Measurements from ENCODE around the gene HHIPL1. TPM values are rescaled to one million over a fixed set of nuclear protein-coding genes. Genes with fewer than 3 reads are reported as not detected.
A peak's percentile ranks its signal among the peaks of the same experiment; 100 is the strongest.

The HHIPL1 gene
- total RNA-seq, 2 experiments from 2014 or later = 0.07 TPM; not detected in 1

DNA sequence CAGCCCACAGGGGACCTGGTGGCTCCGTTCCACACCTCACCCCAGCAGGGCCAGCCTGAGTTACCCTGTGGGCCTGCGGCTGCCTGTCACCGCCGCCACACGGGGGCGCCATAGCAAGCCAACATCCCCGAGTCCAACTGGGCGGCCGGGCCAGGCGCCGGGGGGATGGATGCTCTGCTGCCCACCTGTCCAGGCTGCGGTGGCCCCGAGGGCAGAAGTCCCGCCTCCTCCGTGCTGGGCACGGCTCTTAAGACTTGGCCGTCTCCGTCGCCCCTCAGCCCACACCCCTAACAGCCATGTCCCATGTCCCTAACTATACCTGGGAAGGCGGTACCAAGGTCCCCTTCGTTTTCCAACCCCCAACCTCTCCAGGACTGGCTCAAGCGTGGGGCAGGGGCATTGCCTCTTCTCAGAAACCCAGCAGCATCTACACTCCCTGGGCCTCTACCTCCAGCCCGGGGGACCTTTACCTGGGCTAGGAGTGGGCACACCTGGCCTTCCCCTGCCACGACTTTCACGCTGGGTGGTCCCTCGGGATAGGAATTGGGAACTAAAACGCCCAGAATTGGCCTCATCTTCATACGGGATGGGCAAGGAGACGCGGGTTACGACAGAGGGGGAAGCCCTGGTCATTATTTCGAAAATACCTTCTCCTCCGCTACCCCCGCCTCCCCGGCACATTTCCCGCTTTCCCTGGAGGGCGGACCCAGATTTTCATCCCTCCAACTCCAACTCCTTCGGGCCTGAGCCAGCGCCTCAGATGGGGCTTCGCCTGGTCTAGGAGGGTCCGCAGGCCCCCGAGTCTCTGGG, 38.1 kb downstream of the HHIPL1 start:
- ATAC-seq = peak; percentile 21
- intact Hi-C loops (cut with DNase I, micrococcal nuclease) = loop anchor here (1.0 to 10.0 kb wide), 4 partner anchors 165 to 692 kb away; partner anchors contain the start of gene WDR25 (in 1 of the 2)

DNA sequence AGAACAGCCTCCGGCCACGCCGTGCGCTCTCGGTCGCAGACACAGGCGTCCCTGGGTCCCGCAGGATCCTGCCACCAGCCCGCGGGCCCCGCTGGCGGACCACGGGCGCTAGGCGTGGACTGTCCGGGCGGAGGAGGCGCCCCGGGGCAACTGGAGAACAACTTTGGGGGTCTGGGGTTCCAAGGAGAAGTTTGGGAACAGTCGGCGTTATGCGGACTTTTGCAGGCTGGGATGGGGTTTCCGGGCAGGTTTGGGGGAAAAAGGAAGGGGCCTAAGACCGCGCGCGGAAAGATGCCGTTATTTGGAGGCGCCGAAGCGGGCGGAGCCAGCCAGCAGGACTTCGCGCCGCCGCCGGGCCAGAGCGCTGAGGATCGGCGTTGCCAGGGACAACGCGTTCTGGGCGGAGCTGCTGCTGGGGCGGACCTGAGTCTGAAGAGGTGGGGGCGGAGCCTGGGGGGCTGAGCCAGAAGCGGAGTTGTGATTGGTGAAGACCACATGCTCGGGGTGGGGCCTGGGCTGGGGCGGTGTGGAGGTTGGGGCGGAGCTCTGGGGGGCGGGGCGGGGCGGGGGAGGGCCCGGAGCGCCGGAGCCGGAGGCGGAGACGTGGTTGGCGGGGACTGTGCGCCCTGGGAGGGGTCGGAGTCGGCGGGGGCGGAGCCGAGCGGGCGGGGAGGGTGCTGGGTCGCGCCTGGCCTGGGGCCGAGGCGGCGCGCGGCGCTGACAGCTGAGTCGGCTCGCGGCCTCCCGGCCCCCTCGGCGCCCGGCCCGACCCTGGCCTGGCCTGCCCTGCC, 38.9 kb downstream of the HHIPL1 start, which contains the start of gene CYP46A1:
Gene CYP46A1 (plus strand): TSS at position 680 of the 791 bp plus-strand sequence. CDS start 120 bp downstream, outside the sequence.
- intact Hi-C loops (cut with DNase I, micrococcal nuclease) = loop anchor here (1.0 to 10.0 kb wide), 10 partner anchors 80 to 691 kb away; partner anchors contain the start of genes CCDC85C (in 2 of the 2), CCNK (in 2 of the 2), EML1 (in 1 of the 2) and WDR25 (in 1 of the 2)
- peaks cover 10% of the 10 kb centered on the region for H3K4me1 Mint-ChIP-seq
- no peaks in the 10 kb centered on the region for H3K36me3 Mint-ChIP-seq (ENCODE audit: low read depth)
- DNase-seq (peak; percentile 100), ATAC-seq (peak; percentile 97)
- H3K4me3 Mint-ChIP-seq = peak within 1 kb of the TSS; percentile 86
- H3K9me3 Mint-ChIP-seq (ENCODE audit: low read depth) = peaks cover under 1% of the 10 kb centered on the region
- ChIA-PET CTCF (interaction anchor here (0.6 to 1.4 kb wide), 9 partner anchors 15 to 385 kb away, joined by 3 to 6 read pairs (median 3); no protein-coding TSS in a partner anchor), POLR2A (interaction anchor here (1.3 kb wide), 1 partner anchor 203 kb away, joined by 4 read pairs; the partner anchor contains the start of genes CCNK and SETD3)
- peak within 1 kb of the TSS; percentile 73 for H3K27ac Mint-ChIP-seq
- H3K27me3 Mint-ChIP-seq = peaks cover 9% of the 10 kb centered on the region

More for the DNA sequence above, 38.1 kb downstream of the HHIPL1 start:
- Mint-ChIP-seq H3K4me3 (peak overlapping the region; percentile 86), H3K9me3 (ENCODE audit: low read depth) (peaks cover 5% of the 10 kb centered on the region), H3K4me1 (peaks cover 4% of the 10 kb centered on the region), H3K36me3 (ENCODE audit: low read depth) (no peaks in the 10 kb centered on the region), H3K27me3 (peaks cover 8% of the 10 kb centered on the region), H3K27ac (peak overlapping the region; percentile 55)
- POLR2A ChIA-PET = no interaction called here
- peak; percentile 92 for DNase-seq
- CTCF ChIA-PET = interaction anchor here (0.6 to 1.4 kb wide), 6 partner anchors 14 to 354 kb away, joined by 3 to 5 read pairs (median 4); no protein-coding TSS in a partner anchor

DNA sequence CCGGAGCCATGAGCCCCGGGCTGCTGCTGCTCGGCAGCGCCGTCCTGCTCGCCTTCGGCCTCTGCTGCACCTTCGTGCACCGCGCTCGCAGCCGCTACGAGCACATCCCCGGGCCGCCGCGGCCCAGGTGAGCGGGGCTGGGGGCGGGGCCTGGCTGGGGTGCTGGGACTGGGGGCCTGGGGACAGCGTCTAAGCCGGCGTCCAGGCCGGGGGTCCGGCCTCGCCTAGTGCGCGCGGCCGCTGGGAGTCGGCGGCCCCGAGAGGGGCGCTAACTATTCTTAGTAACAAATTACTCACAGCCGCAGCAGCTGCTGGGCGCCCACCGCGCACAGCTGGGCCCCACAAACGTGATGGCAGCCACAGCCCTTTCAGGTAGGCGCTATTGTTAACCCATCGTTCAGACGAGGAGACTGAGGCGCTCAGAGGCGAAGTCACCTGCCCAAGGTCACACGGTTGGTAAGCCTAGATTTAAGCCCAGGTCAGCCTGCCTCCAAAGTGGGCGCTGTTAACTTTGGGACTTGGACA, 39.5 kb downstream of the HHIPL1 start:
- DNase-seq (no peak), ATAC-seq (peak; percentile 16)
- intact Hi-C loops (cut with DNase I, micrococcal nuclease) = loop anchor here (1.0 to 10.0 kb wide), 8 partner anchors 80 to 690 kb away; partner anchors contain the start of genes CCDC85C (in 2 of the 2), CCNK (in 2 of the 2), EML1 (in 1 of the 2) and WDR25 (in 1 of the 2)
- CTCF ChIA-PET = interaction anchor here (0.6 to 1.4 kb wide), 10 partner anchors 15 to 509 kb away, joined by 3 to 6 read pairs (median 3); no protein-coding TSS in a partner anchor
- H3K27ac Mint-ChIP-seq = no peak overlapping the region
- no peaks in the 10 kb centered on the region for H3K36me3 Mint-ChIP-seq (ENCODE audit: low read depth)
- peaks cover 11% of the 10 kb centered on the region for H3K4me1 Mint-ChIP-seq
- POLR2A ChIA-PET = interaction anchor here (1.3 kb wide), 1 partner anchor 203 kb away, joined by 4 read pairs; the partner anchor contains the start of genes CCNK and SETD3
- peaks cover 13% of the 10 kb centered on the region for H3K27me3 Mint-ChIP-seq
- H3K9me3 Mint-ChIP-seq (ENCODE audit: low read depth) = no peaks in the 10 kb centered on the region
- H3K4me3 Mint-ChIP-seq = no peak overlapping the region

DNA sequence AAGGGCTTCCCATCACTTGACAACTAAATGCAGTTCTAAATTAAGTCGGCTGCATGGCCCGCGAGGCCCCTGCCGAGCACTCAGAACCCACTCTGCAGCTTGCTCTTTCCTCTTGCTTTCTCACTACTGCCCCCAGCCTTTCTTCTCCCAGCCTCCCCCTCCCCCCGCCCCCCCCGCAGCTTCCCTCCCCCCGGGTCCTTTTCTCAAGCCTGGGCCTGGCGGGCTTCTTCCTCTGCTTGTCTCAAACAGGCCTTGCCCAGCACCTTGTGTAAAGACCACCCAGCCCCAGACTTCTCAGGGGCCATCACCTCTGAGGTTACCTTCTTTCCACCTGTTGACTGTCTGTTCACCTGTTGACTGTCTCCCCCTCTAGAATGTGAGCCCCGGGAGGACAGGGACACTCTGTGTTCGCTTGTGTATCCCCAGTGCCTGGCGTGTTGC, 40.2 kb downstream of the HHIPL1 start:
- POLR2A ChIA-PET = interaction anchor here (1.3 kb wide), 1 partner anchor 204 kb away, joined by 4 read pairs; the partner anchor contains the start of genes CCNK and SETD3
- CTCF ChIA-PET = interaction anchor here (0.7 kb wide), 1 partner anchor 508 kb away, joined by 3 read pairs; no protein-coding TSS in a partner anchor
- Mint-ChIP-seq H3K27me3 (peaks cover 18% of the 10 kb centered on the region), H3K4me3 (no peak overlapping the region), H3K27ac (no peak overlapping the region), H3K9me3 (ENCODE audit: low read depth) (no peaks in the 10 kb centered on the region), H3K4me1 (peaks cover 11% of the 10 kb centered on the region), H3K36me3 (ENCODE audit: low read depth) (no peaks in the 10 kb centered on the region)
- ATAC-seq = no peak
- no peak for DNase-seq
- intact Hi-C loops (cut with DNase I, micrococcal nuclease) = loop anchor here in 1 of 2 experiments (10.0 kb wide), 1 partner anchor 690 kb away; the partner anchor contains the start of gene WDR25

DNA sequence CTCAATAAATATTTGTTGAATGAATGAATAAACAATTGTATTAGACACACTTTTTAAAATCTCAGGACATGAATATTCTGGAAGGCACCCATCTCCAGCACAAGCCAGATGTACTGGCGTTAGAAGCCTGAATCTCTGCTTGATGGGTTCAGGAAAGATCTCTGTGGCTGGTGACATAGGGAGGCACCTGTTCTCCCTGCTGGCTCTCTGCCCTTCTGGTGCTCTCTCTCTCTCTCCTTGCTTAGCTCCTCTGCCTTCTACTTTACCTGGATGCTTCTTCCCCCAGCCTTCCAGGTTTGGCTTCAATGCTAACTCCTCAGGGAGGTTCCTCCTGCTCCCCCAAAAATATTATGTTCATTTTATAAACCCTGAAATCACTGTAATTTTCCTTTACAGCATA, 40.7 kb downstream of the HHIPL1 start:
- Mint-ChIP-seq H3K27me3 (peaks cover 22% of the 10 kb centered on the region), H3K27ac (no peak overlapping the region), H3K4me1 (peaks cover 11% of the 10 kb centered on the region), H3K9me3 (ENCODE audit: low read depth) (no peaks in the 10 kb centered on the region), H3K36me3 (ENCODE audit: low read depth) (no peaks in the 10 kb centered on the region), H3K4me3 (no peak overlapping the region)
- CTCF ChIA-PET = no interaction called here
- intact Hi-C loops (cut with DNase I, micrococcal nuclease) = loop anchor here in 1 of 2 experiments (10.0 kb wide), 1 partner anchor 689 kb away; the partner anchor contains the start of gene WDR25
- POLR2A ChIA-PET = no interaction called here
- DNase-seq = no peak
- no peak for ATAC-seq

DNA sequence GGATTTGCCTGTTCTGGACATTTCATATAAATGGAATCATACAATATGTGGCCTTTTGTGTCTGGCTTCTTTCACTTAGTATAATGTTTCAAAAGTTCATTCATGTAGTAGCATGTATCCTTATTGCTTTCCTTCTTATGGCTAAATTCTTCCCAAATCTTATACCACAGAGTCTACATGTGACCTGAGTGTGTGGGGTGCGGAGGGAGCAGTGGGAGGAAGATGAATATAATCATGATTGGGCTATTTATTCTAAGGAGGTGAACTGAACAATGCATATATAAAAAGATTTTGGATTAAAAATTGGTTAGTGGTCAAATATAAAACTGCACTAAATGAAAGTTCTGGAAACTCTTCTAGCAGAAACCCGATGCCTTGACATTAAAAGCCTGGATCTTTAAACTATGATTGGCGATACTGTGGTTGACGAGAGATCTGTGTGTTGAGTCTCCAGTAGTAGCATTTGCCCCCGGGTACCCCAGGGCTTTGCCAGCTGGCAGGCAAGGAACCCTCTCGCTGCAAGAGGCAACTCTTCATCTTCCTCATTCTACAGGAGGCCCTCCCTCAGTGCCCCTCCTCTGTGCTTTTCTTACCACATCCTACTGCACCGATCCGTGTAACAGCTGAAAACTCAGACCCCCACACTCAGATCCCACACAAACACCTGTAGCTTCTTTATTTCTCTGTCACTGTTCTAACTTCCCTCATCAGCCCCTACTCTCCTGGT, 41.8 kb downstream of the HHIPL1 start:
- peaks cover 25% of the 10 kb centered on the region for H3K27me3 Mint-ChIP-seq
- H3K27ac Mint-ChIP-seq = no peak overlapping the region
- peaks cover 11% of the 10 kb centered on the region for H3K4me1 Mint-ChIP-seq
- H3K4me3 Mint-ChIP-seq = no peak overlapping the region
- H3K36me3 Mint-ChIP-seq (ENCODE audit: low read depth) = no peaks in the 10 kb centered on the region
- H3K9me3 Mint-ChIP-seq (ENCODE audit: low read depth) = no peaks in the 10 kb centered on the region
- intact Hi-C loops (cut with DNase I, micrococcal nuclease) = loop anchor here in 1 of 2 experiments (10.0 kb wide), 1 partner anchor 688 kb away; the partner anchor contains the start of gene WDR25
- ChIA-PET POLR2A (interaction anchor here (0.6 kb wide), 1 partner anchor 283 kb away, joined by 3 read pairs; no protein-coding TSS in a partner anchor), CTCF (interaction anchor here (0.6 to 1.3 kb wide), 6 partner anchors 9 to 192 kb away, joined by 3 to 5 read pairs (median 4); no protein-coding TSS in a partner anchor)
- DNase-seq (no peak), ATAC-seq (no peak)

DNA sequence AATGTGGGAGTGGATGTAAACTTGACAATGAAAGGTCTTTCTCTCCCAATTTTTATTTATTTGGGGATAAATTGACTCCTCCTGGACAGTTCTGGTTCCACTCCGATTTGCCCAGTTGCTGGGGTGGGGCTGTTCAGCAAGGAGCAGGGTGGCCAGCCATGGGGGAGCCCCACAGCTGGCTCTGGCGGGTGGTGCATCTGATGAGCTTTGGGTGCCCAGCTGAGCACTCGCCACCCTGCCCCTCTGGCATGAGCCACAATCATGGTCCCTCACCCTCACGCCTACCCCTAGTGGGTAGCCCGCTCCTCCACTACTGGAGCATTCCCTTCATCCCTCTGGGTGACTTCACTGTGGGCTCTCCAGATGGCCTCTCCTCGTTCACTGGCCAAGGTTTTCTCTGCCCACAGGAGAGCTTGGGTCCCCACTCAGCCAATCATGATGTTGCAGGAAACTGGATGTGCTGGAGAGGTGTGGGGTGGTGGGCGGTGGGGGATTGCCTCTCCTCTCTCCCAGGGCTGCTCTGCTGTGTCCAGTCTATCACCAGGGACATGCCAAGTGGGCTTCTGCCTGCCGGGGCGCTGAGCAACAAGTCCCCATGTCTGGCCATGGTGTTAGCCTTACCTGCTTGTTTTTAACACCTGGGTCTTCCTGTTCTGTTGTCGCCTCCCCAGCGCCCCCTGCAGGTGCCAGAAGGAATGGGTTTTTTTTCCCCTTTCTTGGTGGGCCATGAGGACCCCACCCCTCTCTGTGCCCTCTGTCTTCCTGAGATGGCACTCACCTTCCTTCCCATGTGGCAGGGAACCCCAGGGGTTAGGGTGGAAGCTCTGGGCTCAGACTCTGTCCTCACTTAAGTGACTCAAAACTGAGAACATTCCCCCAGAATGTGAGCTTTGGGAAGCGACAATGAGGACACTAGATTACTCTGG, 42.6 kb downstream of the HHIPL1 start:
- Mint-ChIP-seq H3K4me3 (no peak overlapping the region), H3K9me3 (ENCODE audit: low read depth) (no peaks in the 10 kb centered on the region), H3K27me3 (peaks cover 25% of the 10 kb centered on the region), H3K4me1 (peaks cover 11% of the 10 kb centered on the region), H3K36me3 (ENCODE audit: low read depth) (no peaks in the 10 kb centered on the region), H3K27ac (no peak overlapping the region)
- DNase-seq = peak; percentile 53
- ChIA-PET POLR2A (interaction anchor here (0.6 kb wide), 1 partner anchor 283 kb away, joined by 3 read pairs; no protein-coding TSS in a partner anchor), CTCF (interaction anchor here (0.6 to 1.7 kb wide), 12 partner anchors 9 to 170 kb away, joined by 3 to 7 read pairs (median 4); no protein-coding TSS in a partner anchor)
- ATAC-seq = no peak
- intact Hi-C loops (cut with DNase I, micrococcal nuclease) = loop anchor here in 1 of 2 experiments (10.0 kb wide), 1 partner anchor 687 kb away; the partner anchor contains the start of gene WDR25

DNA sequence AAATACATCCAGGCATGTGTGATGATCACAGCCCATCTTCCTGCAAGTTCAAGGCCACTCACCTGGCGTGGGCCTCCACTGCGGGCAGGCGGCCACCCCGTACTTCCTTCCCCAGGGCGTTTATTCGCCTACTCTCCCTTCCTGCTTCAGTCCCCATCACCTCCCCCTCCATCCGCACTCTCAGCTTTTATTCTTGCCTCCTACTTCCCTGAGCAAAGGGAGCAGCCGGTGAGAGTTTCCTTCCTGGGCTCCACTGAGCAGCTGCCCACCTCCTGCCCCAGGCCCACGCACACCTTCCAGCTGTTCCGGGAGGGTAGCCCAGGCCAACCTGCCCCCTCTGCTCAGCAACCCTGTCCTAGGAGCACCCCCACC, 43.3 kb downstream of the HHIPL1 start:
- Mint-ChIP-seq H3K27ac (no peak overlapping the region), H3K36me3 (ENCODE audit: low read depth) (no peaks in the 10 kb centered on the region), H3K4me1 (peaks cover 9% of the 10 kb centered on the region), H3K27me3 (peaks cover 25% of the 10 kb centered on the region), H3K9me3 (ENCODE audit: low read depth) (no peaks in the 10 kb centered on the region), H3K4me3 (no peak overlapping the region)
- ATAC-seq (no peak), DNase-seq (no peak)
- ChIA-PET CTCF (interaction anchor here (0.6 to 1.7 kb wide), 9 partner anchors 9 to 201 kb away, joined by 3 to 7 read pairs (median 4); no protein-coding TSS in a partner anchor), POLR2A (no interaction called here)
- intact Hi-C loops (cut with DNase I, micrococcal nuclease) = loop anchor here in 1 of 2 experiments (10.0 kb wide), 1 partner anchor 687 kb away; the partner anchor contains the start of gene WDR25

DNA sequence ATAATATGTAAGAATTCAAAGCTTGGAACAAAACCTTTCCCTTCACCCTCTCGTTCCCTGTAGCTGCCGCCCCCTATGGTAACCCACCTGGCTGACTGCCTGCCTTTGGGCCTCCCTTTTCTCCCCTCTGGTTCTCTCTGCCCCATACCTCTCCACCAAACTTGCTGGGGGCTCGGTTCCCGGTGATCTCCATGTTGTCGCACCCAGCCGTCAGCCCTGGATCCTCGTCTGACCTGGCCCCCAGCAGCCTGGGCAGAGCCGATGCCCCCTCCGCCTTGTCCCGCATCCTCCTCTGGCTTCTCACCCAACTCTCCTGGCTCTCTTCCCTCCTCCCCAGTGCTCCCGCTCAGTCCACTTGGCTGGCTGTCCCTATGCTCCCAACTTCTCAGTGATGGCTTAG, 43.7 kb downstream of the HHIPL1 start:
- H3K27me3 Mint-ChIP-seq = peaks cover 25% of the 10 kb centered on the region
- peaks cover 9% of the 10 kb centered on the region for H3K4me1 Mint-ChIP-seq
- H3K9me3 Mint-ChIP-seq (ENCODE audit: low read depth) = no peaks in the 10 kb centered on the region
- POLR2A ChIA-PET = no interaction called here
- CTCF ChIA-PET = interaction anchor here (0.6 to 1.7 kb wide), 8 partner anchors 8 to 200 kb away, joined by 3 to 7 read pairs (median 4); no protein-coding TSS in a partner anchor
- H3K36me3 Mint-ChIP-seq (ENCODE audit: low read depth) = no peaks in the 10 kb centered on the region
- ATAC-seq (no peak), DNase-seq (no peak)
- no peak overlapping the region for H3K27ac Mint-ChIP-seq
- no peak overlapping the region for H3K4me3 Mint-ChIP-seq
- intact Hi-C loops (cut with DNase I, micrococcal nuclease) = loop anchor here in 1 of 2 experiments (10.0 kb wide), 1 partner anchor 686 kb away; the partner anchor contains the start of gene WDR25
